ENCODE measurements around the gene SLC34A1. TPM values are rescaled to one million over a fixed set of nuclear protein-coding genes. Genes with fewer than 3 reads are reported as not detected.
"Not testable (repeated sequence)": the region's sequence is repeated elsewhere in the genome, so short reads cannot be mapped to it uniquely, and the experiment has no call there.

SLC34A1 gene
- total RNA-seq, 1 donor from 2014 or later = not detected

DNA sequence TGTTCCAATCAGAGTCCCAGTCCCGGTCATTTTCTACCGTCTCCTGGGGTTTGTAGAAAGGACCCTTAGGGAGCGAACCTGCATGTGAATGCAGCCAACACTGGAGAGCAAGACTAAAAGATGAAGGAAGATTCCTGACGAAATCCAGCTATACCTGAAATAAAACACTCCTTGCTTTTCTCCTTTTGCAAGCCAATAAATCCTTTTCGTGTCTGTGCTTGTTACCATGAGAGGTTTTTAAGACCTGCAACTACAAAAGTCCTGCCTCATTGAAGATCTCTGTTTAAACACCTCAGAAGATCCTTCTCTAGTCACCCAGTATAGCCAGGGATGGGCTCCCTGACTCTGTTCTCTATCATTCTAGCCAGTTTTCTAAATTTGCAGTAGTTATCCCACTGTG lies 10.0 kb upstream of the SLC34A1 start:
- peaks cover 4% of the 10 kb centered on the region for H3K9me3 Mint-ChIP-seq (ENCODE audit: unreplicated experiment)
- TF ChIP-seq, protein P1, sequence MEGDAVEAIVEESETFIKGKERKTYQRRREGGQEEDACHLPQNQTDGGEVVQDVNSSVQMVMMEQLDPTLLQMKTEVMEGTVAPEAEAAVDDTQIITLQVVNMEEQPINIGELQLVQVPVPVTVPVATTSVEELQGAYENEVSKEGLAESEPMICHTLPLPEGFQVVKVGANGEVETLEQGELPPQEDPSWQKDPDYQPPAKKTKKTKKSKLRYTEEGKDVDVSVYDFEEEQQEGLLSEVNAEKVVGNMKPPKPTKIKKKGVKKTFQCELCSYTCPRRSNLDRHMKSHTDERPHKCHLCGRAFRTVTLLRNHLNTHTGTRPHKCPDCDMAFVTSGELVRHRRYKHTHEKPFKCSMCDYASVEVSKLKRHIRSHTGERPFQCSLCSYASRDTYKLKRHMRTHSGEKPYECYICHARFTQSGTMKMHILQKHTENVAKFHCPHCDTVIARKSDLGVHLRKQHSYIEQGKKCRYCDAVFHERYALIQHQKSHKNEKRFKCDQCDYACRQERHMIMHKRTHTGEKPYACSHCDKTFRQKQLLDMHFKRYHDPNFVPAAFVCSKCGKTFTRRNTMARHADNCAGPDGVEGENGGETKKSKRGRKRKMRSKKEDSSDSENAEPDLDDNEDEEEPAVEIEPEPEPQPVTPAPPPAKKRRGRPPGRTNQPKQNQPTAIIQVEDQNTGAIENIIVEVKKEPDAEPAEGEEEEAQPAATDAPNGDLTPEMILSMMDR (IDR thresholded peaks at IDR 0.05; ENCODE audit: partially characterized antibody, unreplicated experiment) = no peak
- H3K27me3 Mint-ChIP-seq (ENCODE audit: unreplicated experiment) = peaks cover 2% of the 10 kb centered on the region
- no peak overlapping the region for H3K27ac Mint-ChIP-seq (ENCODE audit: unreplicated experiment)
- no peak for DNase-seq
- no peak overlapping the region for H3K4me3 Mint-ChIP-seq (ENCODE audit: unreplicated experiment)
- H3K36me3 Mint-ChIP-seq (ENCODE audit: unreplicated experiment) = no peaks in the 10 kb centered on the region
- peaks cover 6% of the 10 kb centered on the region for H3K4me1 Mint-ChIP-seq (ENCODE audit: low read depth, unreplicated experiment)

GRCh38 chr5:177375516-177375915 lies 8.7 kb upstream of the SLC34A1 start:
- not testable (repeated sequence) for H3K9me3 Mint-ChIP-seq (ENCODE audit: unreplicated experiment); H3K4me1 Mint-ChIP-seq (ENCODE audit: low read depth, unreplicated experiment)

GRCh38 chr5:177376107-177376506 lies 8.1 kb upstream of the SLC34A1 start:
- peaks cover 2% of the 10 kb centered on the region for H3K27me3 Mint-ChIP-seq (ENCODE audit: unreplicated experiment)
- no peaks in the 10 kb centered on the region for H3K36me3 Mint-ChIP-seq (ENCODE audit: unreplicated experiment)
- DNase-seq = no peak
- no peaks in the 10 kb centered on the region for H3K4me1 Mint-ChIP-seq (ENCODE audit: low read depth, unreplicated experiment)
- TF ChIP-seq, protein P1 (IDR thresholded peaks at IDR 0.05; ENCODE audit: partially characterized antibody, unreplicated experiment) = no peak
- no peak overlapping the region for H3K27ac Mint-ChIP-seq (ENCODE audit: unreplicated experiment)
- H3K4me3 Mint-ChIP-seq (ENCODE audit: unreplicated experiment) = no peak overlapping the region
- peaks cover 4% of the 10 kb centered on the region for H3K9me3 Mint-ChIP-seq (ENCODE audit: unreplicated experiment)

More at GRCh38 chr5:177375516-177375915, 8.7 kb upstream of the SLC34A1 start:
- H3K36me3 Mint-ChIP-seq (ENCODE audit: unreplicated experiment); DNase-seq; H3K27me3 Mint-ChIP-seq (ENCODE audit: unreplicated experiment); H3K4me3 Mint-ChIP-seq (ENCODE audit: unreplicated experiment); H3K27ac Mint-ChIP-seq (ENCODE audit: unreplicated experiment): not testable (repeated sequence)

- H3K27ac Mint-ChIP-seq (ENCODE audit: unreplicated experiment) = no peak overlapping the region
- TF ChIP-seq, protein P1 (IDR thresholded peaks at IDR 0.05; ENCODE audit: partially characterized antibody, unreplicated experiment) = no peak
- no peaks in the 10 kb centered on the region for H3K36me3 Mint-ChIP-seq (ENCODE audit: unreplicated experiment)
- peaks cover 3% of the 10 kb centered on the region for H3K27me3 Mint-ChIP-seq (ENCODE audit: unreplicated experiment)
- H3K4me3 Mint-ChIP-seq (ENCODE audit: unreplicated experiment) = no peak overlapping the region
- H3K9me3 Mint-ChIP-seq (ENCODE audit: unreplicated experiment) = peaks cover 9% of the 10 kb centered on the region
- H3K4me1 Mint-ChIP-seq (ENCODE audit: low read depth, unreplicated experiment) = no peaks in the 10 kb centered on the region
- DNase-seq = no peak
These were observed 6.1 kb upstream of the SLC34A1 start for GRCh38 chr5:177377851-177378776.

DNA sequence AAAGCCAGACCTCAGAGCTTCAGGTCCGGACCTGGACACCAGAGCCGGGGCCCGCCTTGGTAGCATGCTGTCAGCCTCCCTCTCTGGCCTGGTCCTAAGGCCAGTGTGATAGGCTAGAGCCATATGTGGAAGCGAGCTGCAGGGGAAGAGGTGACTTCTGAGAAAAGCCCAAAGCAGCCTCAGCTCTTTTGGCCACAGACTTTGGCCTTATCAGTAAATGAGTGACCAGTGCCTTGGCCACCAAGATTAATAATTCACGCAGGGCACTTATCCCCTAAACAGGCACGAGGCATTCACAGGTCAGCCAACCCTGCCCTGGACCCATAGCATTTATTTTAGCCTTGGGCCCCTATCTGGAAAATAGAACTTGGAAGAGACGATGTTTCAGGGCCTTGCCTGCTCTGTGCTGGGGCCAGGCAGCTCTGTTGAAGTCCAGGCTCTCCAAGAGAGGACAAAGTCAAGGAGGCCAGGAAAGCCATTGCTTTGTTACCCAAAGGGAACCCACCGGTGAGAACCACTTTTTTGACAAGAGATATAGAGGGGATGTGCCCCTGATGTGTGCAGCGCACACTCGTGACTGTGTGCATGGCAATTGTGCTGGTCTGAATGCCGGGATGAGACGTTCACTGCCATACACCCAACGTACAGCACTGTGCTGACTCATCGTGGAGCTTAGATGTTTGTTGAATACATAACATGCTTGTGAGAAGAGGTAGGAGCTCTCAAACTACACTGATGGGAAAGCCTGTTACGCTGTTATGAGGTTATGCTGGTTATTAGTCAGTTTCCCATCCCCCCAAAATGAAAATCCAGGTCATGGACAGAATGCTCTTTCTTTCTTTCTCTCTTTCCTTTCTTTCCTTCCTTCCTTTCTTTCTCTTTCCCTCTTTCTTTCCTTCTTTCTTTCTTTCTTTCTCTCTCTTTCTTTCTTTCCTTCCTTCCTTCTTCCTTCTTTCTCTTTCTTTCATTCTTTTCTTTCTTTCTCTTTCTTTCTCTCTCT lies 5.0 kb upstream of the SLC34A1 start:
- H3K4me1 Mint-ChIP-seq (ENCODE audit: low read depth, unreplicated experiment) = no peaks in the 10 kb centered on the region
- peaks cover 5% of the 10 kb centered on the region for H3K27me3 Mint-ChIP-seq (ENCODE audit: unreplicated experiment)
- TF ChIP-seq, protein P1 (IDR thresholded peaks at IDR 0.05; ENCODE audit: partially characterized antibody, unreplicated experiment) = no peak
- peaks cover 9% of the 10 kb centered on the region for H3K9me3 Mint-ChIP-seq (ENCODE audit: unreplicated experiment)
- no peak overlapping the region for H3K4me3 Mint-ChIP-seq (ENCODE audit: unreplicated experiment)
- H3K27ac Mint-ChIP-seq (ENCODE audit: unreplicated experiment) = no peak overlapping the region
- no peak for DNase-seq
- no peaks in the 10 kb centered on the region for H3K36me3 Mint-ChIP-seq (ENCODE audit: unreplicated experiment)
